Fibroblast of lung (primary cell): ENCODE data around the gene UBE3C. TPM values are rescaled to one million over a fixed set of nuclear protein-coding genes. Genes with fewer than 3 reads are reported as not detected.

Experiments used
- DNase-seq, 2 donors: peaks; one replicate each; pipeline versions ENCODE4 v3.0.0 to v3.0.0-alpha.2; 2010; ENCODE audit warnings: low read depth in 2 of 2
- H2AFZ ChIP-seq: 2 replicates; pipeline ENCODE4 v1.5.1; 2012; ENCODE audit warnings: low read length, control low read depth, inconsistent platforms
- H3K27ac ChIP-seq: 2 replicates; pipeline ENCODE4 v1.5.1; 2011; ENCODE audit warnings: low read length, control low read depth; ENCODE audit not compliant: insufficient read depth
- H3K27me3 ChIP-seq: 2 replicates; pipeline ENCODE4 v1.5.1; 2011; ENCODE audit warnings: mild to moderate bottlenecking, low read length; ENCODE audit not compliant: control insufficient read depth, insufficient read depth
- H3K36me3 ChIP-seq: 2 replicates; pipeline ENCODE4 v1.5.1; 2011; ENCODE audit warnings: low read length; ENCODE audit not compliant: control insufficient read depth, insufficient read depth
- H3K4me1 ChIP-seq: 2 replicates; pipeline ENCODE4 v1.5.1; 2011; ENCODE audit warnings: low read length; ENCODE audit not compliant: control insufficient read depth, insufficient read depth; ENCODE audit errors: extremely low read depth
- H3K4me2 ChIP-seq: 2 replicates; pipeline ENCODE4 v1.5.1; 2011; ENCODE audit warnings: low read length, control low read depth; ENCODE audit not compliant: insufficient read depth; ENCODE audit errors: extremely low read depth
- H3K4me3 ChIP-seq, 4 experiments: fragments of 200-600 bp in 1 of 4; sonication (generic) in 1 of 4; replicated peaks in 1 of 4; 2 replicates each; pipeline ENCODE4 v1.5.1; 2011 to 2016; ENCODE audit warnings: low read length in 4 of 4, low read depth in 3 of 4, mild to moderate bottlenecking in 3 of 4, control low read depth in 2 of 4, inconsistent platforms in 1 of 4, mixed read lengths in 1 of 4; ENCODE audit not compliant: insufficient read depth in 1 of 4; ENCODE audit errors: control extremely low read depth in 1 of 4
- H3K79me2 ChIP-seq: 2 replicates; pipeline ENCODE4 v1.5.1; 2012; ENCODE audit warnings: mild to moderate bottlenecking, low read length, inconsistent platforms; ENCODE audit not compliant: control insufficient read depth, insufficient read depth
- H3K9ac ChIP-seq: 2 replicates; pipeline ENCODE4 v1.5.1; 2011; ENCODE audit warnings: mild to moderate bottlenecking, low read length, control low read depth; ENCODE audit not compliant: insufficient read depth
- H3K9me3 ChIP-seq: 2 replicates; pipeline ENCODE4 v1.5.1; 2012; ENCODE audit warnings: low read depth, low read length; ENCODE audit not compliant: control insufficient read depth, insufficient read depth
- H4K20me1 ChIP-seq: 2 replicates; pipeline ENCODE4 v1.5.1; 2011; ENCODE audit warnings: low read length; ENCODE audit not compliant: control insufficient read depth, insufficient read depth; ENCODE audit errors: extremely low read depth
- CTCF ChIP-seq, 2 donors: IDR thresholded peaks in 1 of 2; conservative IDR thresholded peaks in 1 of 2; 1 replicate in 1 of 2; 2 replicates in 1 of 2; pipeline ENCODE4 v1.5.1; 2011 to 2012; ENCODE audit warnings: low read length in 2 of 2, control low read depth in 1 of 2, inconsistent platforms in 1 of 2, low read depth in 1 of 2, mild to moderate bottlenecking in 1 of 2
- EZH2 ChIP-seq: IDR thresholded peaks from 2 replicates; pipeline ENCODE4 v1.5.1; 2012; ENCODE audit warnings: low read length, control low read depth, mild to moderate bottlenecking; ENCODE audit errors: missing control alignments
- polyA plus RNA-seq, 2 donors: library from polyadenylated mRNA; depleted of rRNA in 1 of 2; stranded (reverse) in 1 of 2; unstranded in 1 of 2; fragments of >200 nt; gene quantifications; 2 replicates each; pipeline ENCODE4 v1.2.1, GENCODE V29; 2011 to 2012; ENCODE audit warnings: missing spikeins in 1 of 2
- total RNA-seq: library from RNA; depleted of rRNA; stranded (reverse); fragments of >200 nt; gene quantifications from 2 replicates; pipeline ENCODE4 v1.2.1, GENCODE V29; 2014

Gene UBE3C
- total and polyA plus RNA-seq, 2 donors (not counting 1 experiment from before 2014, with no cell fraction given): 76.2 to 91.0 TPM

GRCh38 chr7:157219154-157219553 lies 80.4 kb downstream of the UBE3C start:
- Histone ChIP-seq H3K9me3 (no peaks in the 10 kb centered on the region), H2AFZ (no peak overlapping the region), H3K4me1 (no peaks in the 10 kb centered on the region), H3K4me3 (no peak overlapping the region), H3K79me2 (no peaks in the 10 kb centered on the region), H3K4me2 (no peak overlapping the region), H3K36me3 (peaks cover 4% of the 10 kb centered on the region), H3K27ac (no peak overlapping the region), H3K27me3 (no peaks in the 10 kb centered on the region), H3K9ac (no peak overlapping the region), H4K20me1 (no peaks in the 10 kb centered on the region)
- no peak for DNase-seq
- TF ChIP-seq EZH2: no peak
- TF ChIP-seq CTCF (conservative IDR thresholded peaks at IDR 0.05 in 1 of 2, IDR thresholded peaks at IDR 0.05 in 1 of 2; ENCODE audit: low read depth in 1 of 2, low read length in 2 of 2): no peak

- no peak for DNase-seq
- Histone ChIP-seq H3K36me3 (peaks cover 4% of the 10 kb centered on the region), H4K20me1 (no peaks in the 10 kb centered on the region), H3K9ac (no peak overlapping the region), H3K27me3 (no peaks in the 10 kb centered on the region), H3K4me1 (no peaks in the 10 kb centered on the region), H3K27ac (no peak overlapping the region), H3K79me2 (no peaks in the 10 kb centered on the region), H3K4me3 (no peak overlapping the region), H3K9me3 (no peaks in the 10 kb centered on the region), H2AFZ (no peak overlapping the region), H3K4me2 (no peak overlapping the region)
- TF ChIP-seq EZH2: no peak
- no peak for TF ChIP-seq CTCF (conservative IDR thresholded peaks at IDR 0.05 in 1 of 2, IDR thresholded peaks at IDR 0.05 in 1 of 2; ENCODE audit: low read depth in 1 of 2, low read length in 2 of 2)
These were observed 82.3 kb downstream of the UBE3C start for GRCh38 chr7:157220916-157221569.

GRCh38 chr7:157222687-157223086 lies 84.0 kb downstream of the UBE3C start:
- Histone ChIP-seq H3K27ac (no peak overlapping the region), H2AFZ (no peak overlapping the region), H3K36me3 (peaks cover 6% of the 10 kb centered on the region), H4K20me1 (no peaks in the 10 kb centered on the region), H3K4me2 (no peak overlapping the region), H3K27me3 (no peaks in the 10 kb centered on the region), H3K4me1 (no peaks in the 10 kb centered on the region), H3K79me2 (no peaks in the 10 kb centered on the region), H3K9me3 (no peaks in the 10 kb centered on the region), H3K4me3 (no peak overlapping the region), H3K9ac (no peak overlapping the region)
- DNase-seq: no peak
- TF ChIP-seq CTCF (conservative IDR thresholded peaks at IDR 0.05 in 1 of 2, IDR thresholded peaks at IDR 0.05 in 1 of 2; ENCODE audit: low read depth in 1 of 2, low read length in 2 of 2): no peak
- no peak for TF ChIP-seq EZH2
